ENCODE data around the gene FOXO3. TPM values are rescaled to one million over a fixed set of nuclear protein-coding genes. Genes with fewer than 3 reads are reported as not detected.

Gene FOXO3
- total and polyA plus RNA-seq, 2 of the 8 experiments (the other 6 are each of a cell fraction or from before 2014, with no cell fraction given): 13.1 to 19.3 TPM

GRCh38 chr6:108568551-108569305, 8.0 kb downstream of the FOXO3 start (continued):
- TF ChIP-seq KDM5A (IDR thresholded peaks at IDR 0.05; ENCODE audit: low read length) (no peak), CREB1 (IDR thresholded peaks at IDR 0.05) (no peak)
